NK-92 (cell line): Measurements from ENCODE around the gene GLI3.

Experiments
- DNase-seq: peaks from one replicate; lab custom pipeline; 2025; ENCODE audit not compliant: unreplicated experiment; lab: John Stamatoyannopoulos, UW

Gene GLI3

GRCh38 chr7:42176724-42177101 is 60.3 kb downstream of the GLI3 start:
- DNase-seq: no peak

DNA sequence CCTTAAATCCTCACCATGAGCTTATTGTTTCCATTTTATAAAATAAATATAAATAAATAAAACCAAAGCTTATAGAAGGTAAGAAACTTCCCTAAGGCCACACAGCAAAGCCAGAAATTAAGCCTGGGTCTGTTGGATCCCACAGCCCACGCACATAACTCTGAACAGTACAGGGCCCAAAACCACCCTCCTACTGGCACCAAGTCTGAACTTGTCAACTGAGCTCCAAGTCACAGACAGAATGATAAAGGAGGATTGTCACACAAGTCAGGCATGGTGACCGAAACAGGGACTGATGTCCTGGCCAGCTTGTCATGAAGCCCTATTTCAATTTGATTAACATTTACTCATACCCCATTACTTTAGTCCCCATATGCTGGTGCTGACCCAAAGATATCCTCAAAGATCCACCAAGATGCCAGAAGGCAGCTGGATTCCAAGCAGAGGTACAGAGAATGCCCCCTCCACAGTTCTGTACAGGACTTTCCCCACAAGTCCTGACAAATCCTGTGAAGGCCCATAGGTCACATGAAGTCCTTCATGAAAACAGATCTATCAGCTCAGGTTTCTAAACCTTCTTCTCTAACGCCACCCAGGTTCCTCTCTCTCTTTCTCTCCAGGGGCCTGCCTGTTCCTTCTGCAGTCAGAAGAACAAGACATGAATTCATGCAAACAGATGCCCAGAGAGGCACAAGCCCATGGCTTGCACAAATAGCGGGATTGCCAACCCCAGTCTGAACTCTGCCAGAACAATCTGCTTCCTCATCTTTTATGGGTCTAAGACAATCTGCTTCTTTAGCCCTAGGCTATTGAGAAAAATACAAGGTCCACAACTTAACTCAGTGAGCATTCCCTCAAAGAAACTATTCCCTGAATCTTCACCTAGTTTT is 60.9 kb downstream of the GLI3 start:
- no peak for DNase-seq

DNA sequence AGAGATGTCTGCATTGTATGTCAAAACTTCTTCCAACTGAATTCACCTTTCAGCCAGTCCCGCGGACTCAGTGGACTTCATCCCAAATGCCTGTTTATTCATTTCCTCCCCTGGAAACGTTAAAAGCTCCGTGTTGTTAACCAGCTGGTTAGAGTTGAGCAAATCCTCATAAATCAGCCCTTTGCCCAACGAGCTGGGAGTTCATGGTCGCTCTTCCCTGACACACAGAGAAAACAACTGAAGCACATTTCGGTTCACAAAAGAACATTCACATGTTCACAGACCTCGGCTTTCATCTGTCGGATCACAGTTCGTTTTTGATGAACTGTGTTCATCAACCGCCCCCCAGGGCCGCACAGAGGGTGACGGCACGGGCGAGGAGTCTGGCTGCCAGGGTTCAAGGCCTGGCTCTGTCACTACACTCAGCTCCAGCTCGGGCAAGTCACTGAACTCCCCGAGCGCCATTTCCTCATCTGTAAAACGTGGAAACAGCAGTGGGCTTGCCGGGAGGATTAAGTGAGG is 62.6 kb downstream of the GLI3 start:
- no peak for DNase-seq

- no peak for DNase-seq
These were observed 66.3 kb downstream of the GLI3 start for GRCh38 chr7:42170724-42171123.

DNA sequence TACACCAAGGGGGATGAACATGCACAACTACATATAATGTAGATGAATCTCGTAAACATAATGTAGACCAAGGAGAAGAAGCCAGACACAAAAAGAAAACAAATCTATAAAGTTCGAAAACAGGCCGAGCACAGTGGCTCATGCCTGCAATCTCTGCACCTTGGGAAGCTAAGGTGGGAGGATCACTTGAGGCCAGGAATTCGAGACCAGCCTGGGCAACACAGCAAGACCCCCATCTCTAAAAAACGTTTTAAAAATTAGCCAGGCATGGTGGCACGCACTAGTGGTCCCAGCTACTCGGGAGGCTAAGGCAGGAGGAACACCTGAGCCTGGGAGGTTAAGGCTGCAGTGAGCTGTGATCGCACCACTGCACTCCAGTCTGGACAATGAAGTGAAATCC is 68.5 kb downstream of the GLI3 start:
- DNase-seq: no peak

DNA sequence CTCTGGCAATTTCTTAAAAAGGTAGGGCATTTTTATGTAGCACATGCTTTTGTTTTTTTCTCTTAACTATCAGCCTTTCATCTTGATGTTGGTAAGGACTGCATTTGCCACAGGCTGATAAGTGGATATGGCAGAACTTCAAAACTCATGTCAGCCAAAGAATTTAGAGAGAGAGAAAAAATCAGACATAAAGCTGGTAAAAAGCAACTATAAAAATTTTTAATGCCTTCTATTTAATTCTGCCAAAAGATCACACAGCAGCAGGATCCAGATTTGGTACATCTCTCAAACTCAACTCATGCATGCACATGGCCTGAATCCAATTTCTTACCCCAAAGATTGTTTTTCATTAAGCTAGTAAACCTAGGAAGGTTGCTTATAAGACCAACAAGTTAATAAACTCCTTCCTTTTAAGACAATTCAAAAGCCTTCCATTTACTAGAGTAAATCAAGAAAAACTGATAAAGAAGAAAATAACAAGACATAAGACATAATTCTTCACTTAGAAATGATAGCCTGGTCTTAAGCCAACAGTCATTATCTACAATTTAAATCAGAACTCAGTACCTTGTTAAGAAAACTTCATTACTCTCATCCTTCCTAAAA is 69.3 kb downstream of the GLI3 start:
- DNase-seq: no peak

- DNase-seq: no peak
These were observed 69.8 kb downstream of the GLI3 start for GRCh38 chr7:42167206-42167605.

- DNase-seq: no peak
These were observed 72.1 kb downstream of the GLI3 start for GRCh38 chr7:42164881-42165428.

DNA sequence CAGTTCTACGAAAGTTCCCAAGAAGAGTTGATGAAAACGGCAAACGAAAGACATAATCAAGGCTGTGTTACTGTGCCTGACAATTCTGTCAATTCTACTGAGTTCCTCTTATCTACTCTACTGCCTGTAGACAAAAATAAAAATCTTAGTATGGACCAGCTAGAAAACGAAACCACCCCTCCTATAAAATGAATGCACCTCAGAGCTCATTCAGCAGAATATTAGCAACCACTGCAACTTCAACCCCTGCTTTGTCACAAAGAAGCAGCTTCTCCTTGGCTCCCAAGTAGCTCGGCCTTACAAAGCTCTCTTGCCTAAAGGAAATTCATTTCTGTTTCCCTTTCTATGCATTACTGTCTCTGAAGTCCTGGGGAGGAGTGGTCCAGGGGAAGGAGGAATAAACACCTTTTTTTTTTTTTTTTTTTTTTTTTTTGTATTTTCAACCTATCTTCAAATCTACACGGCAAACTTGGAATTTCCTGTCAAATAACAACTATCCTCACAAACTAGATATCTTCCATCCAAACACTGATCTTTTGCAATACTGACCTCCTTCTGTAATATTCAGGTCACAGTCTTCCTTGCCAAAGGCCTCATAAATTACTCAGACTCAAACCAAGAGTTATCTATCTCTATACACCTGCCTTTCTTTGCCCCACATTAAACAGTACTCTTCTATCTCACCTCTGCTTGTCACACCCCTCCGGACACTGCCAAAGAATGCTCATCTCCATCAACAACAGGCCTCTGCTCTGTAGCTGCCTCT is 74.3 kb downstream of the GLI3 start:
- DNase-seq: no peak

DNA sequence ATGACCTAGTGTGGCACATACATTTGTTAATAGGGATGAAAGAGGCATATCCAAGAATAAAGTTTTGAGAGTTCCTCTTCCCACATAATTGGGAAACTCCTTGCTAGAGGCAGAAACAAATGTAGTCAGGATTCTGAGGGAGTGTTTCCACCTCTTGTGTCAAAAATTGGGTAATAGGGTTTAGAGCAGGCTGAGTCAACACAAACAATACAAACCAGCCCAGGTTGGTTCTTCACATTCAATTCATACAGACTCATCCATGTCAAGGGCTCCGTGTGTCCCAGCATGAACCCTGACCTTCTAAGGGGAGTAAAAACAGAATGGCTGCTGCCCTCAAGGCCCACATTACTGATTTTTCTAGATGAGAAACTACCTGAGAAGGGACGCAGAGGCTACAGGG is 75.3 kb downstream of the GLI3 start:
- DNase-seq: no peak

DNA sequence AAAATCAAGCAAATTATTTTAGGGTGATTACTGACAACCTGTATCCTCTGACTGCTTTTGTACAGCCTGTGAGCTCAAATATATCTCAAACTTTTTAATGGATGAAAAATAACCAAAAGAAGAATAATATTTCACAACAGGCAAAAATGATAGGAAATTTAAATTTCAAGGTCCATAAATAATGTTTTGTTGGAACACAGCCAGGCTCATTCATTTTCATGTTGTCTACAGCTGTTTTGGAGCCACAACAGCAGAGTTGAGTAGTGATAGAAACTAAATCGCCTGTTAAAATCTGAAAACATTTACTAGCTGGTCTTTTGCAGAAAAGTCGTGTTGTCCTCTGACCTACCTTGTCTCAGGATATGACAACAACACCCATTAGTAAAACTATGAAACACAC is 75.9 kb downstream of the GLI3 start:
- DNase-seq: no peak

- no peak for DNase-seq
These were observed 77.9 kb downstream of the GLI3 start for GRCh38 chr7:42159130-42159529.

GRCh38 chr7:42156967-42157721 is 79.9 kb downstream of the GLI3 start:
- DNase-seq: no peak

DNA sequence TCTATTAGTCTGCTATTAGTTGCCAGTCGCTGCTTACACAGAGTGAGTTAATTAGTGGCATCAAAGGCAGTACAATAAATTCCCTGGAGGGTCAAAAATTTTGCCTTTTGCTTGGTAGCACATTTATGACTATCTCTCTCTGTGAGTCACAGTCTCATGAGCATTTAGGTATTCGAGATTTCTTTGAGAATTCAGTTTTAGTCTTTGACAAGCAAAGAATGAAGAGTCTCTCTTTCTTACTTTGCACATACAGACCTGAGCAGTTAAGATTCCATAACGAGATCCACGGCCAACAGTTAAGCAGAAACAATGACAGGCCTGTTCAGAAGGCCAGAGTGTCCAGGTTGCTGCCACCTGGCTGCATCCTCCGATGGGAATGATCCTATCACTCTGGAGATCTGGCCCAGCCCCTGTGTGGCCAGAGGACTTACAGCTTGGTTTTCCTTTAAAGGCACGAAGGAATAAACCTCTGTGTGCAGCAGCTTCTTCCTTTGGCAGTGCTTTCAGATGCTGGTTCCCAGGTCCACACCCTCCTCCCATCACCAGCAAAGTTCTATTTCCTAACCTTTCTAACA is 80.6 kb downstream of the GLI3 start:
- DNase-seq: no peak

DNA sequence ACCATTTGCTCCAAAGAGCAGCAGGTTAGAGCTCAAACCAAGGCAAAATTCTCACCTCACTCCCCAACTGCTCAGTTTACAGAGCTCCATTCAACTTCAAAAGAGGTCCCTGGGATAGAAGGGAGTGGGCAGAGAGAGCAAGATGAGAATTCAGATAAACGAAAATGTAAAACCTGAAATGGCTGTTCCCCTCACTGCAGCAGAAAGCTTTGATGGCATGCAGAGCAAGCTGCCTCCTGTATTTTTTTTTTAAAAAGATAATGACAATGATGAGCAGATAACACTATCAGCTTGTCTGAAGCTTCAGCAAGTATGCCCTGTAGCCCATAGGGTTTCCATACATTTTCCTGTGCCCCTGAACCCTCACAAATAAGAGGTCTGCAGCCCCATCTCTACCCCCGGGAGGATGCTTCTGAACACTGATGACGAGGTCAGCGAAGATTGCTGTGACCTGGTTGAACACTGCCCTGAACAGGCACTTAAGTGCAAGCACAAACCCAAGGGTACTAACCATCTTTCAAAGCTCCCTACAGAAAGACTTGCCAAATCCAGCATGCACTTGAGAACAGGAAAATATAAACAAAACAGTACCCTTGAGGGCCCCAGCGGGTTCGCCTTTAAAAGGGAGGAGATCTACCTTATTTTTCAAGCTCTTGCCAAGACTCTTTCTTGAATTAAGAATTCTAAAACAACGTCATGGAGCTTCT is 81.3 kb downstream of the GLI3 start:
- DNase-seq: no peak

DNA sequence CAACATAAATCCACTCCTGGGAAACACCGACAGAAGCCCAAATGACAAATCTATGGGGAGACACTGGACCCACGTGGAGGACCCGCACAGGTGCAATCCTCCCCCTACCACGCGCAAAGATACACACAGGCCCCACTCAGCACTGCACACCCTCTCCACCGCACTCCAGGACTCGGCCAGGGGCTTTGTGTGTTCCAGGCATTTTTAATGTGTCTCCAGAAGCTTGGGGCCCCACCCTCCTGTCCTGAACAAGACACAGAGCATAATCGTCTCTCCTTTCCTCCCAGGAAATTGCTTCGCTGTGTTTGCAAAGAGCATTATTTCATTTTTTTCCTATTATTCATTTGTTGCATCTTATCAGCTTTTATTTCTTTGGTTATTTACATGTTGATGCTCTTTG is 82.8 kb downstream of the GLI3 start:
- no peak for DNase-seq

GRCh38 chr7:42152329-42153205 is 84.4 kb downstream of the GLI3 start:
- DNase-seq: no peak

- DNase-seq: no peak
These were observed 85.7 kb downstream of the GLI3 start for GRCh38 chr7:42151309-42151708.

GRCh38 chr7:42145539-42145938 is 91.5 kb downstream of the GLI3 start:
- DNase-seq: no peak
